ENCODE data around the gene LDLRAD4.

GRCh38 chr18:13178976-13179375, 39.6 kb upstream of the LDLRAD4 start:
- no peak for TF ChIP-seq POLR2AphosphoS5 (IDR thresholded peaks at IDR 0.05; ENCODE audit: low read depth, low read length)
- TF ChIP-seq TAF1 (IDR thresholded peaks at IDR 0.05; ENCODE audit: low read depth, low read length): no peak
- TF ChIP-seq POLR2A (IDR thresholded peaks at IDR 0.05; ENCODE audit: low read depth, low read length): no peak
- TF ChIP-seq SPI1 (IDR thresholded peaks at IDR 0.05; ENCODE audit: low read depth, low read length): no peak
- no peak for TF ChIP-seq PAX5 (IDR thresholded peaks at IDR 0.05; ENCODE audit: insufficient read depth, low read length, severe bottlenecking)
- TF ChIP-seq POU2F2 (IDR thresholded peaks at IDR 0.05; ENCODE audit: low read depth, low read length): no peak

All from GM12891 (cell line).